ENCODE measurements around the gene BEND5. TPM values are rescaled to one million over a fixed set of nuclear protein-coding genes. Genes with fewer than 3 reads are reported as not detected.

Gene BEND5
- total RNA-seq, 4 donors from 2014 or later: 4.7 to 15.7 (median 5.5) TPM

DNA sequence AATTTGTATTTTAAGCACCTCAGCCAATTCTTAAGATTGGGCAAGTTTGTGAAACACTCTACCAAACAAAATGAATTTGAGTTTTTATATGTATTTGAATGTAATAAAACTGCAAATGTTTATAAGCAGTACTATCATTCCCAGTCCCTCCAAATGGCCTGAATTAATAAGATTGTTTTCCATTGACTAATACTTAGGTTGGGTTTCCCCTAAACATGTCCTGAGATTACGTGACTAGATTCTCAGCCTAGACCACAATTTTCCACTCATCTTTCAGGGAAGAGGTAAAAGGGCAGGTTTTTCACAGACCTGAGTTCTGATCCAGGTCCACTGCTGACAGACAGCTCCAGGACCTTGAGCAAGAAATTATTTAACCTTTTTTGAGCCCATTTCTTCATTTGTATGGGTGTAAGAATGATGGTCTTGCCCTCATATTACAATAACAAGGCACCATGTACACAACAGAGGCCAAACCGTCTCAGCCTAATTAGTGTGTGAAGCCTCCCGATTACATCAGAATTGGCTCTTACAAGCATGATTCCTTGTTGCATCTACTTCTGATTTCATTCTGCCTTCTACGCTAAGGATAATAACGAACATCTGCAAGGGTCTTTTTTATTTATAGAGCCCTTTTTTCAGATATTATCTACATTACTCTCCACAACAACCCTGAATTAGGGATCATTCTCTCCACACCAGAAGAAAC lies 51.2 kb downstream of the BEND5 start:
- intact Hi-C loops (cut with DNase I): no loop called here

GRCh38 chr1:48720929-48721328 lies 55.8 kb downstream of the BEND5 start:
- no peaks in the 10 kb centered on the region for H3K36me3 ChIP-seq

More for the DNA sequence above, 51.2 kb downstream of the BEND5 start:
- Histone ChIP-seq H3K9me3 (no peaks in the 10 kb centered on the region), H3K4me3 (replicated peaks in 1 of 3) (no peak overlapping the region), H3K36me3 (peaks cover 0 to 10% of the 10 kb centered on the region in 2 donors), H3K4me1 (no peaks in the 10 kb centered on the region), H3K27me3 (no peaks in the 10 kb centered on the region), H3K27ac (no peak overlapping the region)
- no peak for DNase-seq
- no peak for TF ChIP-seq POLR2A (IDR thresholded peaks at IDR 0.05)
- TF ChIP-seq, protein P1, sequence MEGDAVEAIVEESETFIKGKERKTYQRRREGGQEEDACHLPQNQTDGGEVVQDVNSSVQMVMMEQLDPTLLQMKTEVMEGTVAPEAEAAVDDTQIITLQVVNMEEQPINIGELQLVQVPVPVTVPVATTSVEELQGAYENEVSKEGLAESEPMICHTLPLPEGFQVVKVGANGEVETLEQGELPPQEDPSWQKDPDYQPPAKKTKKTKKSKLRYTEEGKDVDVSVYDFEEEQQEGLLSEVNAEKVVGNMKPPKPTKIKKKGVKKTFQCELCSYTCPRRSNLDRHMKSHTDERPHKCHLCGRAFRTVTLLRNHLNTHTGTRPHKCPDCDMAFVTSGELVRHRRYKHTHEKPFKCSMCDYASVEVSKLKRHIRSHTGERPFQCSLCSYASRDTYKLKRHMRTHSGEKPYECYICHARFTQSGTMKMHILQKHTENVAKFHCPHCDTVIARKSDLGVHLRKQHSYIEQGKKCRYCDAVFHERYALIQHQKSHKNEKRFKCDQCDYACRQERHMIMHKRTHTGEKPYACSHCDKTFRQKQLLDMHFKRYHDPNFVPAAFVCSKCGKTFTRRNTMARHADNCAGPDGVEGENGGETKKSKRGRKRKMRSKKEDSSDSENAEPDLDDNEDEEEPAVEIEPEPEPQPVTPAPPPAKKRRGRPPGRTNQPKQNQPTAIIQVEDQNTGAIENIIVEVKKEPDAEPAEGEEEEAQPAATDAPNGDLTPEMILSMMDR (IDR thresholded peaks at IDR 0.05): no peak
- 91% methylated on average over 5 of the region's 5 CpGs for WGBS, 2 donors

GRCh38 chr1:48718705-48719104 lies 58.0 kb downstream of the BEND5 start:
- WGBS, 2 donors: 69 to 87% methylated on average over 3 to 4 of the region's 4 CpGs
- no peaks in the 10 kb centered on the region for H3K4me1 ChIP-seq
- no peaks in the 10 kb centered on the region for H3K9me3 ChIP-seq
- H3K36me3 ChIP-seq: no peaks in the 10 kb centered on the region
- TF ChIP-seq, protein P1 (IDR thresholded peaks at IDR 0.05): no peak
- no peak for TF ChIP-seq POLR2A (IDR thresholded peaks at IDR 0.05)
- no peak overlapping the region for H3K4me3 ChIP-seq (replicated peaks in 1 of 3)
- intact Hi-C loops (cut with DNase I): no loop called here
- no peaks in the 10 kb centered on the region for H3K27me3 ChIP-seq
- no peak overlapping the region for H3K27ac ChIP-seq
- DNase-seq: no peak

More at GRCh38 chr1:48720929-48721328, 55.8 kb downstream of the BEND5 start:
- no peaks in the 10 kb centered on the region for H3K27me3 ChIP-seq
- no peaks in the 10 kb centered on the region for H3K4me1 ChIP-seq
- no peak overlapping the region for H3K27ac ChIP-seq
- intact Hi-C loops (cut with DNase I): no loop called here
- H3K9me3 ChIP-seq: no peaks in the 10 kb centered on the region
- H3K4me3 ChIP-seq (replicated peaks in 1 of 3): no peak overlapping the region
- DNase-seq: no peak
- TF ChIP-seq, protein P1 (IDR thresholded peaks at IDR 0.05): no peak
- no peak for TF ChIP-seq POLR2A (IDR thresholded peaks at IDR 0.05)

GRCh38 chr1:48718116-48718630 lies 58.5 kb downstream of the BEND5 start:
- no peaks in the 10 kb centered on the region for H3K27me3 ChIP-seq
- no peaks in the 10 kb centered on the region for H3K4me1 ChIP-seq
- H3K4me3 ChIP-seq (replicated peaks in 1 of 3): no peak overlapping the region
- DNase-seq: no peak
- H3K36me3 ChIP-seq: no peaks in the 10 kb centered on the region
- no peak for TF ChIP-seq POLR2A (IDR thresholded peaks at IDR 0.05)
- TF ChIP-seq, protein P1 (IDR thresholded peaks at IDR 0.05): no peak
- intact Hi-C loops (cut with DNase I): no loop called here
- no peak overlapping the region for H3K27ac ChIP-seq
- H3K9me3 ChIP-seq: no peaks in the 10 kb centered on the region

- Histone ChIP-seq H3K27me3 (no peaks in the 10 kb centered on the region), H3K9me3 (no peaks in the 10 kb centered on the region), H3K4me1 (no peaks in the 10 kb centered on the region), H3K4me3 (replicated peaks in 1 of 3) (no peak overlapping the region), H3K27ac (no peak overlapping the region), H3K36me3 (no peaks in the 10 kb centered on the region)
- no peak for DNase-seq
- WGBS, 2 donors: 80 to 97% methylated on average over 1 of the region's 1 CpG
- intact Hi-C loops (cut with DNase I): no loop called here
- TF ChIP-seq, protein P1 (IDR thresholded peaks at IDR 0.05): no peak
- no peak for TF ChIP-seq POLR2A (IDR thresholded peaks at IDR 0.05)
Observed at GRCh38 chr1:48717082-48717481, 59.6 kb downstream of the BEND5 start.

Measured in thyroid gland (tissue), 4 donors.